Measurements from ENCODE around the gene IRX6. TPM values are rescaled to one million over a fixed set of nuclear protein-coding genes. Genes with fewer than 3 reads are reported as not detected.

IRX6 gene
- total RNA-seq, 1 donor from 2014 or later = 0.82 TPM

GRCh38 chr16:55369151-55369550 lies 45.1 kb downstream of the IRX6 start:
- Mint-ChIP-seq H3K4me1 (ENCODE audit: unreplicated experiment) (peaks cover 4% of the 10 kb centered on the region), H3K27me3 (ENCODE audit: unreplicated experiment) (no peaks in the 10 kb centered on the region), H3K27ac (ENCODE audit: unreplicated experiment) (no peak overlapping the region), H3K9me3 (ENCODE audit: unreplicated experiment) (no peaks in the 10 kb centered on the region), H3K36me3 (ENCODE audit: low read depth, unreplicated experiment) (no peaks in the 10 kb centered on the region), H3K4me3 (ENCODE audit: unreplicated experiment) (no peak overlapping the region)
- TF ChIP-seq, protein P1, sequence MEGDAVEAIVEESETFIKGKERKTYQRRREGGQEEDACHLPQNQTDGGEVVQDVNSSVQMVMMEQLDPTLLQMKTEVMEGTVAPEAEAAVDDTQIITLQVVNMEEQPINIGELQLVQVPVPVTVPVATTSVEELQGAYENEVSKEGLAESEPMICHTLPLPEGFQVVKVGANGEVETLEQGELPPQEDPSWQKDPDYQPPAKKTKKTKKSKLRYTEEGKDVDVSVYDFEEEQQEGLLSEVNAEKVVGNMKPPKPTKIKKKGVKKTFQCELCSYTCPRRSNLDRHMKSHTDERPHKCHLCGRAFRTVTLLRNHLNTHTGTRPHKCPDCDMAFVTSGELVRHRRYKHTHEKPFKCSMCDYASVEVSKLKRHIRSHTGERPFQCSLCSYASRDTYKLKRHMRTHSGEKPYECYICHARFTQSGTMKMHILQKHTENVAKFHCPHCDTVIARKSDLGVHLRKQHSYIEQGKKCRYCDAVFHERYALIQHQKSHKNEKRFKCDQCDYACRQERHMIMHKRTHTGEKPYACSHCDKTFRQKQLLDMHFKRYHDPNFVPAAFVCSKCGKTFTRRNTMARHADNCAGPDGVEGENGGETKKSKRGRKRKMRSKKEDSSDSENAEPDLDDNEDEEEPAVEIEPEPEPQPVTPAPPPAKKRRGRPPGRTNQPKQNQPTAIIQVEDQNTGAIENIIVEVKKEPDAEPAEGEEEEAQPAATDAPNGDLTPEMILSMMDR (IDR thresholded peaks at IDR 0.05; ENCODE audit: unreplicated experiment) = no peak
- DNase-seq (ENCODE audit: low spot score) = no peak

DNA sequence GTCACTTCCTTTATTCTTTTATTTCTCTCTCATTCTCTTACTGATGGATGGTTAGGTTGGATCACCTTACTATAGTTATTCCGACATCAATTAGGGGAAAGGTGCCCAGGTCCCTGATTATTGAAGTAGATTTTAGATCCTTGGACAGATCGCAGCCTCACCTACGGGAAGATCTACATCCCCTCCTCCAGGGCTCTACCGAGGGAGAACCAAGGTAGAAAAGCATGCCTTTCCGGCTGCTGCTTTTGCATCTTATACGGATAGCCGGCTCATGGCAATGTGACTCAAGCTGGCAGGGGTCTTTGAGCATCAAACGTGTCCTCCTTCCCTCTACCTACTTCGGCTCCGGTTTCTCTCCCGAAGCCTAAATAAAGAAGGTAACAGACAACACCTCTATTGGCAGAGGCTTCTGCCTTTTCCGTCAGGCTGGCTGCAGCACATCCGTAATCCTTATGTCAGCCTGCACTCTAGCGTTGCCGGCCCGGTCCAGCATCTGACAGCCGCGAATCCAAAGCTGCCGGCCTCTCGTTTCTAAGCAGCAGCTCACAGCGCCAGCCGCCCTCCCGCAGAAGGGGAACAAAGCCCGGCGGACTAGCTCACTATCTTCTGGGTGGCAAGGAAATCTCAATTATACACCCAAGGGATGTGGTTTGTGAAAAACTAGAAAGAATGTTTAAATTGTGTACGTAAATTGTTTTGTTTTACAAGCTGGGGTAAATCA lies 46.9 kb downstream of the IRX6 start:
- H3K4me1 Mint-ChIP-seq (ENCODE audit: unreplicated experiment) = peaks cover 4% of the 10 kb centered on the region
- H3K9me3 Mint-ChIP-seq (ENCODE audit: unreplicated experiment) = no peaks in the 10 kb centered on the region
- no peak overlapping the region for H3K4me3 Mint-ChIP-seq (ENCODE audit: unreplicated experiment)
- H3K36me3 Mint-ChIP-seq (ENCODE audit: low read depth, unreplicated experiment) = no peaks in the 10 kb centered on the region
- TF ChIP-seq, protein P1 (IDR thresholded peaks at IDR 0.05; ENCODE audit: unreplicated experiment) = no peak
- H3K27ac Mint-ChIP-seq (ENCODE audit: unreplicated experiment) = no peak overlapping the region
- H3K27me3 Mint-ChIP-seq (ENCODE audit: unreplicated experiment) = no peaks in the 10 kb centered on the region
- peak; percentile 66 for DNase-seq (ENCODE audit: low spot score)

GRCh38 chr16:55372792-55373488 lies 48.9 kb downstream of the IRX6 start:
- Mint-ChIP-seq H3K36me3 (ENCODE audit: low read depth, unreplicated experiment) (no peaks in the 10 kb centered on the region), H3K4me1 (ENCODE audit: unreplicated experiment) (peaks cover 3% of the 10 kb centered on the region), H3K27me3 (ENCODE audit: unreplicated experiment) (no peaks in the 10 kb centered on the region), H3K9me3 (ENCODE audit: unreplicated experiment) (no peaks in the 10 kb centered on the region), H3K27ac (ENCODE audit: unreplicated experiment) (no peak overlapping the region), H3K4me3 (ENCODE audit: unreplicated experiment) (no peak overlapping the region)
- TF ChIP-seq, protein P1 (IDR thresholded peaks at IDR 0.05; ENCODE audit: unreplicated experiment) = no peak
- no peak for DNase-seq (ENCODE audit: low spot score)

GRCh38 chr16:55373489-55373832 lies 49.5 kb downstream of the IRX6 start:
- Mint-ChIP-seq H3K9me3 (ENCODE audit: unreplicated experiment) (no peaks in the 10 kb centered on the region), H3K27ac (ENCODE audit: unreplicated experiment) (no peak overlapping the region), H3K4me3 (ENCODE audit: unreplicated experiment) (no peak overlapping the region), H3K27me3 (ENCODE audit: unreplicated experiment) (no peaks in the 10 kb centered on the region), H3K4me1 (ENCODE audit: unreplicated experiment) (no peaks in the 10 kb centered on the region), H3K36me3 (ENCODE audit: low read depth, unreplicated experiment) (no peaks in the 10 kb centered on the region)
- no peak for DNase-seq (ENCODE audit: low spot score)
- TF ChIP-seq, protein P1 (IDR thresholded peaks at IDR 0.05; ENCODE audit: unreplicated experiment) = no peak

- no peak overlapping the region for H3K4me3 Mint-ChIP-seq (ENCODE audit: unreplicated experiment)
- H3K9me3 Mint-ChIP-seq (ENCODE audit: unreplicated experiment) = no peaks in the 10 kb centered on the region
- no peaks in the 10 kb centered on the region for H3K4me1 Mint-ChIP-seq (ENCODE audit: unreplicated experiment)
- H3K36me3 Mint-ChIP-seq (ENCODE audit: low read depth, unreplicated experiment) = no peaks in the 10 kb centered on the region
- TF ChIP-seq, protein P1 (IDR thresholded peaks at IDR 0.05; ENCODE audit: unreplicated experiment) = no peak
- H3K27me3 Mint-ChIP-seq (ENCODE audit: unreplicated experiment) = no peaks in the 10 kb centered on the region
- no peak overlapping the region for H3K27ac Mint-ChIP-seq (ENCODE audit: unreplicated experiment)
- DNase-seq (ENCODE audit: low spot score) = no peak
These were observed 52.0 kb downstream of the IRX6 start for GRCh38 chr16:55376045-55376444.

Measured in endothelial cell (in vitro differentiated cells).